SK-MEL-5 (cell line): ENCODE results near the gene SLC28A1. TPM values are rescaled to one million over a fixed set of nuclear protein-coding genes. Genes with fewer than 3 reads are reported as not detected.
A peak's percentile ranks its signal among the peaks of the same experiment; 100 is the strongest.
"Not testable (repeated sequence)": the region's sequence is repeated elsewhere in the genome, so short reads cannot be mapped to it uniquely, and the experiment has no call there.

Source experiments
- DNase-seq: peaks from one replicate; pipeline ENCODE4 v3.0.0-alpha.2; 2016; ENCODE audit warnings: low read depth, low spot score
- in situ Hi-C: cut with HindIII; loops from 2 replicates; pipeline ENCODE4 v1.10.0; 2016; ENCODE audit warnings: low sequenced_read_pairs, high pct_unique_total_duplicates, low pct_unique_long_range_greater_than_20kb
- polyA plus RNA-seq, 2 experiments: library from polyadenylated mRNA; depleted of rRNA; stranded (reverse); fragments of >200 nt; gene quantifications; 2 replicates each; pipeline ENCODE4 v1.2.3, GENCODE V29; 2015
- total RNA-seq: library from RNA; depleted of rRNA; stranded (reverse); fragments of >200 nt; shearing (Covaris generic); gene quantifications from 2 replicates; pipeline ENCODE4 v1.2.3, GENCODE V29; 2014; rRNA removed

The SLC28A1 gene
- total RNA-seq: not detected in 2 replicates
- polyA plus RNA-seq (2015; cell fraction: cytosol; rRNA removed): not detected in 2 replicates
- not detected in 2 replicates for polyA plus RNA-seq (2015; cell fraction: nucleus; rRNA removed)

GRCh38 chr15:84883916-84884781 is at the start of gene SLC28A1:
Gene SLC28A1, plus strand, starts transcription at chr15:84884662. Its CDS starts 3,099 bp downstream, at chr15:84887761.
- DNase-seq: no peak
- in situ Hi-C loops: no loop called here

GRCh38 chr15:84834969-84835368 is 49.5 kb upstream of the SLC28A1 start:
- no peak for DNase-seq
- in situ Hi-C loops: no loop called here

GRCh38 chr15:84835661-84836337 is 48.7 kb upstream of the SLC28A1 start:
- DNase-seq: no peak
- in situ Hi-C loops: no loop called here

- no peak for DNase-seq
- in situ Hi-C loops: no loop called here
Observed at GRCh38 chr15:84836844-84837243, 47.6 kb upstream of the SLC28A1 start.

GRCh38 chr15:84839714-84840113 is 44.7 kb upstream of the SLC28A1 start:
- DNase-seq: no peak
- in situ Hi-C loops: no loop called here

GRCh38 chr15:84840255-84840654 is 44.2 kb upstream of the SLC28A1 start:
- DNase-seq: no peak
- in situ Hi-C loops: no loop called here

GRCh38 chr15:84840741-84841429 is 43.6 kb upstream of the SLC28A1 start:
- in situ Hi-C loops: no loop called here
- DNase-seq: peak; percentile 12

- in situ Hi-C loops: no loop called here
Observed at GRCh38 chr15:84842781-84843180, 41.7 kb upstream of the SLC28A1 start.

GRCh38 chr15:84844964-84845363 is 39.5 kb upstream of the SLC28A1 start:
- in situ Hi-C loops: no loop called here
- DNase-seq: no peak

More at GRCh38 chr15:84842781-84843180, 41.7 kb upstream of the SLC28A1 start:
- DNase-seq: no peak

- DNase-seq: peak; percentile 72
- in situ Hi-C loops: not testable (repeated sequence)
Observed at GRCh38 chr15:84845631-84846030, 38.8 kb upstream of the SLC28A1 start.

GRCh38 chr15:84846269-84846668 is 38.2 kb upstream of the SLC28A1 start:
- no peak for DNase-seq
- in situ Hi-C loops: no loop called here

GRCh38 chr15:84847382-84847781 is 37.1 kb upstream of the SLC28A1 start:
- no peak for DNase-seq
- in situ Hi-C loops: no loop called here

GRCh38 chr15:84852212-84852611 is 32.2 kb upstream of the SLC28A1 start:
- in situ Hi-C loops: no loop called here
- no peak for DNase-seq

GRCh38 chr15:84855136-84855535 is 29.3 kb upstream of the SLC28A1 start:
- in situ Hi-C loops: no loop called here
- DNase-seq: no peak

- in situ Hi-C loops: no loop called here
- DNase-seq: no peak
Observed at GRCh38 chr15:84855765-84856164, 28.7 kb upstream of the SLC28A1 start.

GRCh38 chr15:84856731-84857417 is 27.6 kb upstream of the SLC28A1 start:
- in situ Hi-C loops: no loop called here
- no peak for DNase-seq

- DNase-seq: no peak
- in situ Hi-C loops: no loop called here
Observed at GRCh38 chr15:84857418-84858004, 27.0 kb upstream of the SLC28A1 start.
